ENCODE measurements around the gene ANKRD18A. TPM values are rescaled to one million over a fixed set of nuclear protein-coding genes. Genes with fewer than 3 reads are reported as not detected.

ANKRD18A gene
- total and polyA plus RNA-seq, 2 of the 4 experiments (the other 2 are of a cell fraction) = not detected

DNA sequence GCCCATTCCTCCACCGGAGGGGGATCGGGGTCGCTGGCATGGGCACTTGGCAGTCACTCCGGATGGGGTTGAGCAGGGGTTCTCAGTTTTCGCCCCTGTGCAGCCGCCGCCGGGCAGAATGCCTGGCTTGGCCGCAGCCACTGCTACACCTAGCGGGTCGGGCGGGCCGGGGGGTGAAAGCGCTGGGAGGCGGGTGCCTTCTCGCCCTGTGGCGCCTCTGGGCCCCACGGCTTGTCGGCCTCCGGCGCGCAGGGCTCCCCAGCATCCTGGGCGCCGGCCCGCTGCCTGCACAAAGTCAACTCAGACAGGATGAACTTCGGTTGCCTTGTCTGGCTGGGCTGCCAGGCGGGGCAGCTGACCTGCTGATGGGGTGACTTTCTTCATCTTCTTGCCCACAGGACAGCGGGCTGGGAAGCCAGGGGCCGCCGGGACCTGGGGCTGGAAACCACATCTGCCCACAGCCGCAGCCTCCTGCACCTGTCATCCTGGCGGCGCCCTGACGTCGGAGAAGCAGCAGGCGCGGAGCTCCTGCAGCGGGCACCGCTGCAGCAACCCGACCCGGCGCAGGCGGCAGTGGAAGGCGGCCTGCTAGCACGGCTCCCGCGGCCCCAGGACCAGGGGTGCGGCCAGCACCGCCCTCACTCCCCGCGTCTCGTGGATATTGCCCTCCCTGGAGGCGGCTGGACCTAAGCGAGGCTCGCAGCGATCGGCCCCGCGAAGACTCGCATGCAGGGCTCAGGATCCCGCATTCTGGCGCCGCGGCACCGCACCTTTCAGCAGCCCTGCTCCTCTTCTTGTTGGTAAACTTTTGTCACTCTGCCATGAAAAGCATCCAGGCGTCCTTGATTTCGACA lies 1.3 kb upstream of the ANKRD18A start:
- no peak overlapping the region for H3K4me2 ChIP-seq (ENCODE audit: low read depth, low read length)
- intact Hi-C loops (cut with micrococcal nuclease) = no loop called here
- 4% methylated on average over 50 of the region's 67 CpGs; no CpG with 5 or more reads in 1 of the 2 experiments for WGBS, 2 experiments (ENCODE audit: extremely low coverage in 2 of 2, insufficient read length in 1 of 2)

More for the DNA sequence above, 1.3 kb upstream of the ANKRD18A start:
- no peak for DNase-seq
- no peaks in the 10 kb centered on the region; the same call in 1 of the 2 replicates for H3K9me3 ChIP-seq (ENCODE audit: control insufficient read depth, insufficient read depth, low read length)
- no peak overlapping the region for H2BK20ac ChIP-seq (ENCODE audit: low read depth, low read length)
- H2AK5ac ChIP-seq (ENCODE audit: low read depth, low read length) = no peak overlapping the region
- H3K36me3 ChIP-seq (ENCODE audit: control insufficient read depth, insufficient read depth, low read length) = no peaks in the 10 kb centered on the region
- H4K8ac ChIP-seq (ENCODE audit: low read depth in 2 of 2, low read length in 2 of 2) = no peak overlapping the region
- no peaks in the 10 kb centered on the region for H3K79me1 ChIP-seq (ENCODE audit: low read depth in 1 of 2, low read length in 2 of 2)
- no peak overlapping the region for H2BK15ac ChIP-seq (ENCODE audit: low read depth, low read length)
- H2AK9ac ChIP-seq (replicated peaks; ENCODE audit: low read depth, low read length, poor library complexity) = no peak overlapping the region
- H3K4ac ChIP-seq (ENCODE audit: low read depth, low read length) = no peak overlapping the region
- BruUV-seq (replicated peaks) = no TSS peak
- CTCF ChIA-PET = no interaction called here
- H3K4me1 ChIP-seq (ENCODE audit: control insufficient read depth, insufficient read depth, low read length) = no peaks in the 10 kb centered on the region
- H3K56ac ChIP-seq (ENCODE audit: extremely low read depth, insufficient read depth, low read length) = no peak overlapping the region
- H3K18ac ChIP-seq (ENCODE audit: low read depth, low read length) = no peak overlapping the region
- no peak overlapping the region for H2BK5ac ChIP-seq (ENCODE audit: low read depth, low read length, poor library complexity, severe bottlenecking)
- H4K91ac ChIP-seq (ENCODE audit: insufficient read depth, low read depth, low read length) = no peak overlapping the region
- in situ Hi-C loops (cut with MboI; ENCODE audit: low sequenced_read_pairs) (loop anchor here (10.0 kb wide), 1 partner anchor 63 kb away; no protein-coding TSS in a partner anchor), dilution Hi-C loops (cut with HindIII; ENCODE audit: low sequenced_read_pairs, unreplicated experiment) (no loop called here)
- peak overlapping the region; percentile 62 for H2AFZ ChIP-seq (replicated peaks; ENCODE audit: low read length, poor library complexity)
- H3K27ac ChIP-seq (ENCODE audit: insufficient read depth, low read length) = no peak overlapping the region
- no peaks in the 10 kb centered on the region for H4K20me1 ChIP-seq (ENCODE audit: insufficient read depth, low read length)
- ATAC-seq (ENCODE audit: low read depth) = peak; percentile 8
- POLR2A ChIA-PET (ENCODE audit: unreplicated experiment) = no interaction called here
- no peak overlapping the region for H2BK120ac ChIP-seq (ENCODE audit: low read depth, low read length)
- no peaks in the 10 kb centered on the region for H3K9me1 ChIP-seq (ENCODE audit: insufficient read depth, low read length)
- H3K14ac ChIP-seq (replicated peaks; ENCODE audit: low read depth, low read length) = no peak overlapping the region
- no peak overlapping the region for H3K4me3 ChIP-seq (ENCODE audit: insufficient read depth, low read depth, low read length)
- no peak overlapping the region for H4K5ac ChIP-seq (ENCODE audit: low read depth, low read length)
- no peak overlapping the region for H3K23ac ChIP-seq (ENCODE audit: low read depth, low read length)
- no peak for TF ChIP-seq SMC3 (IDR thresholded peaks at IDR 0.05; ENCODE audit: low read depth, low read length)
- no peak for TF ChIP-seq MAZ (IDR thresholded peaks at IDR 0.05; ENCODE audit: borderline replicate concordance, low read depth, low read length)
- no peak overlapping the region for H3K9ac ChIP-seq (ENCODE audit: low read depth, low read length)
- H3K27me3 ChIP-seq (ENCODE audit: control insufficient read depth, insufficient read depth, low read length) = peaks cover 27% of the 10 kb centered on the region

Measured in IMR-90 (cell line).